Right lobe of liver (tissue), 6 donors: ENCODE results near the gene MYL10. TPM values are rescaled to one million over a fixed set of nuclear protein-coding genes. Genes with fewer than 3 reads are reported as not detected.

Experiments
- ATAC-seq, 4 donors: fragments of 200-7000 bp; cut with Tn5 transposase; one replicate each; pipeline ENCODE4 v1.9.1; 2020; ENCODE audit warnings: mild to moderate bottlenecking in 4 of 4, moderate library complexity in 4 of 4
- DNase-seq, 3 donors: peaks; one replicate each; pipeline ENCODE4 v3.0.0-alpha.2; 2020
- H3K27ac ChIP-seq, 3 donors: fragments of 200-600 bp; one replicate each; pipeline ENCODE4 v1.8.0; 2022
- H3K27me3 ChIP-seq, 2 donors: fragments of 200-600 bp; one replicate each; pipeline ENCODE4 v1.8.0; 2022
- H3K36me3 ChIP-seq, 4 donors: fragments of 200-600 bp; sonication (generic) in 1 of 4; one replicate each; pipeline versions ENCODE4 v1.5.1 to v1.8.0; 2017 to 2022; ENCODE audit warnings: control low read depth in 1 of 4
- H3K4me1 ChIP-seq, 4 donors: fragments of 200-600 bp; sonication (generic) in 1 of 4; one replicate each; pipeline versions ENCODE4 v1.5.1 to v1.8.0; 2017 to 2022; ENCODE audit warnings: control low read depth in 1 of 4
- H3K4me3 ChIP-seq, 3 donors: fragments of 200-600 bp; one replicate each; pipeline ENCODE4 v1.8.0; 2022
- H3K9me3 ChIP-seq, 4 donors: fragments of 200-600 bp; sonication (generic) in 1 of 4; one replicate each; pipeline versions ENCODE4 v1.5.1 to v1.8.0; 2017 to 2022; ENCODE audit warnings: control low read depth in 1 of 4
- POLR2A ChIP-seq: fragments of 450-650 bp; IDR thresholded peaks from one replicate; pipeline ENCODE4 v1.6.1; 2017; ENCODE audit warnings: antibody characterized with exemption, mild to moderate bottlenecking
- WGBS: methylation state at CpG from one replicate; pipeline ENCODE4 v1.1.6; 2018; ENCODE audit warnings: low coverage, low lambda C conversion rate; ENCODE audit not compliant: insufficient coverage; ENCODE audit errors: missing lambda C conversion rate; 5-methylcytosine and 5-hydroxymethylcytosine counted together
- intact Hi-C, 2 donors: fragments of 100-400 bp; cut with DNase I; formaldehyde crosslinking; loops; one replicate each; pipeline versions ENCODE4 v1.11.2 to v1.14.1; 2022
- total RNA-seq, 6 experiments: library from RNA; depleted of rRNA in 2 of 6; stranded (reverse); fragments of >200 nt in 2 of 6; fragmentation: NEBNext Ultra II Directional in 3 of 6; extraction: Animal tissue kit (Norgen Biotek cat#: 25700) in 3 of 6; gene quantifications; one replicate each; pipeline versions ENCODE4 v1.1.0 to v1.2.4, GENCODE V29; 2016 to 2023
- TF ChIP-seq, protein P1 (sequence below), 4 donors: fragments of 200-600 bp in 3 of 4; fragments of 450-650 bp in 1 of 4; IDR thresholded peaks; one replicate each; pipeline versions ENCODE4 v1.5.1 to v1.8.0; 2016 to 2022; ENCODE audit warnings: antibody characterized with exemption in 4 of 4, mild to moderate bottlenecking in 2 of 4
- donor health status: DM: no; HTN: yes; CAD: no.
- donor health status: DM: no; HTN: no; CAD: no.
- donor health status: DM: no; HTN: no; CAD: no.
- donor health status: DM: no; HTN: yes; CAD: no.
- donor health status: DM: no; HTN: yes; CAD: no.

Gene MYL10
- total RNA-seq, 6 experiments from 2014 or later, result not detected

DNA sequence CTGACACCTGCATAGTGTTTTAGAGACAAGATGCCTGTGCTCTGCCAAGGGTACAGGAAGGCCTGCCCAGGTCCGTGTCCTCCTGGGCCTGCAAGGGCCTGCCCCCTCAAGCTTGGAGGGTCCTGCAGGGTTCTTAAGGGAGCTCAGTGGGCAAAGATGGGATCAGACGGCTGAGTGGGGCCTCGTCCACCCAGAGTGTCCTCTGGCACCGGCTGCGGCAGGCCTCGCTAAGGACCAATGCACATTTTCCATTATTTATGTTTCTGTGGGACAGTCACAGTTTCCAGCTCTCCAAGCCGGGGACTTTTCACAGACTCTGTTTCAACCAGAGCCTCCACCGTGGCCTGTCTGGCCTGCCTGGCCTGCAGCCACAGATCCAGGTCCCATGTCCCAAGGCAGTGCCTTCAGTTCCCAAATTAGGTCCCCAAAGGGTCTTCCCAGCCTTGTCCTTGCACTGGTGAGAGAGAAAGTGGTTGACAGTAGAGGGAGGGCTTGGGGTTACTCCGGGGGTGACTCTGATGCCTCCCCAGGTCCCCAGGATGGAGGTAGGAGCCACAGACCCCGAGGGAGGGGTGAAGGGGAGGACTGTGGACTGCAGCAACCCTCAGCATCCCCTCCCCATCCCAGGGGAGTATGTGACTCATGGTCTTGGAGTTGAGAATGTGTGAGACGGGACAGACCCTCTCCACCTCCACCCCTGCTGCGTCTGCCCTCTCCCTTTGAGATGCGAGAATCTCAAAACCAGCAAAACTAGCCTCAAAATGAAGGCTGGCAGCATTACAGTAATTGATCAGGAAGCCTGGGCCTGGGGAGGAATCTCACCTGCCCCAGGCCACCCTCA lies 14.8 kb downstream of the MYL10 start:
- no peak for ATAC-seq
- no peak for DNase-seq

DNA sequence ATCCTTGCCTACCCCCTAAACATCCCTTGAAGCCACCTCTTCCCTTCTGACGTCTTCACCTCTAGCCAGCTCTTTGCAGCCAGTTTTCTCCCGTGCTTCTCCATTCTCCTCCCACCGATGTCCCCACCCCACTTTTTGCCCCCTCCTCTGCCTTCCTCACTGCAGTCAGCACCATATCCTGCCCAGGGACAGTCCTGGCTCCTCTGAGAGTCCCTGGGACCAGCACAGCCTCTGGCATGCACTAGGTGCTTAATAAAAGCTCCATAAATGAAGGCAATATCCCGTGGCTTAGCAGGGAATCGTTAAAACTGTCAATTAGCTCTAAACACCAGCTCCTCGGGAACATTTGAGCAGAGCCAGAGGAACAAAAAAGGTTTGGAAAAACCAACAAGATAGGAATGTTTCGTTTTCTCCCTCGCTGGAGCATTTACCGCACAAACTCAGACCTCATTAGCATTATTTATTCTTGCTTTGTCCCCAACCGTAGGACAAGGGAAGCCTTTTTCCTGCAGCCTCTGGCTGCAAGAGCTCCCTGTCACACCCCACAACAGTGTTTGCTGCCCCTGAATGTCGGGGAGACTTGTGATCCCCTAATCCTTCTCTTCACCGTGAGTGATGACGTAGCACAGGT lies 16.1 kb downstream of the MYL10 start:
- DNase-seq (no peak), ATAC-seq (no peak)
- no peaks in the 10 kb centered on the region for H3K36me3 ChIP-seq
- no peak overlapping the region for H3K27ac ChIP-seq
- intact Hi-C loops, result no loop called here
- H3K27me3 ChIP-seq, result no peaks in the 10 kb centered on the region
- no peak overlapping the region for H3K4me3 ChIP-seq
- H3K4me1 ChIP-seq, result no peaks in the 10 kb centered on the region
- 46% methylated on average over 12 of the region's 13 CpGs for WGBS
- TF ChIP-seq POLR2A, result no peak
- H3K9me3 ChIP-seq, result no peaks in the 10 kb centered on the region

More for the DNA sequence above, 14.8 kb downstream of the MYL10 start:
- WGBS, result 70% methylated on average over 9 of the region's 13 CpGs
- Histone ChIP-seq H3K27ac (no peak overlapping the region), H3K4me3 (no peak overlapping the region), H3K9me3 (no peaks in the 10 kb centered on the region), H3K36me3 (no peaks in the 10 kb centered on the region), H3K4me1 (no peaks in the 10 kb centered on the region), H3K27me3 (no peaks in the 10 kb centered on the region)
- TF ChIP-seq, protein P1, sequence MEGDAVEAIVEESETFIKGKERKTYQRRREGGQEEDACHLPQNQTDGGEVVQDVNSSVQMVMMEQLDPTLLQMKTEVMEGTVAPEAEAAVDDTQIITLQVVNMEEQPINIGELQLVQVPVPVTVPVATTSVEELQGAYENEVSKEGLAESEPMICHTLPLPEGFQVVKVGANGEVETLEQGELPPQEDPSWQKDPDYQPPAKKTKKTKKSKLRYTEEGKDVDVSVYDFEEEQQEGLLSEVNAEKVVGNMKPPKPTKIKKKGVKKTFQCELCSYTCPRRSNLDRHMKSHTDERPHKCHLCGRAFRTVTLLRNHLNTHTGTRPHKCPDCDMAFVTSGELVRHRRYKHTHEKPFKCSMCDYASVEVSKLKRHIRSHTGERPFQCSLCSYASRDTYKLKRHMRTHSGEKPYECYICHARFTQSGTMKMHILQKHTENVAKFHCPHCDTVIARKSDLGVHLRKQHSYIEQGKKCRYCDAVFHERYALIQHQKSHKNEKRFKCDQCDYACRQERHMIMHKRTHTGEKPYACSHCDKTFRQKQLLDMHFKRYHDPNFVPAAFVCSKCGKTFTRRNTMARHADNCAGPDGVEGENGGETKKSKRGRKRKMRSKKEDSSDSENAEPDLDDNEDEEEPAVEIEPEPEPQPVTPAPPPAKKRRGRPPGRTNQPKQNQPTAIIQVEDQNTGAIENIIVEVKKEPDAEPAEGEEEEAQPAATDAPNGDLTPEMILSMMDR (IDR thresholded peaks at IDR 0.05), result no peak
- TF ChIP-seq POLR2A, result no peak
- intact Hi-C loops, result no loop called here

DNA sequence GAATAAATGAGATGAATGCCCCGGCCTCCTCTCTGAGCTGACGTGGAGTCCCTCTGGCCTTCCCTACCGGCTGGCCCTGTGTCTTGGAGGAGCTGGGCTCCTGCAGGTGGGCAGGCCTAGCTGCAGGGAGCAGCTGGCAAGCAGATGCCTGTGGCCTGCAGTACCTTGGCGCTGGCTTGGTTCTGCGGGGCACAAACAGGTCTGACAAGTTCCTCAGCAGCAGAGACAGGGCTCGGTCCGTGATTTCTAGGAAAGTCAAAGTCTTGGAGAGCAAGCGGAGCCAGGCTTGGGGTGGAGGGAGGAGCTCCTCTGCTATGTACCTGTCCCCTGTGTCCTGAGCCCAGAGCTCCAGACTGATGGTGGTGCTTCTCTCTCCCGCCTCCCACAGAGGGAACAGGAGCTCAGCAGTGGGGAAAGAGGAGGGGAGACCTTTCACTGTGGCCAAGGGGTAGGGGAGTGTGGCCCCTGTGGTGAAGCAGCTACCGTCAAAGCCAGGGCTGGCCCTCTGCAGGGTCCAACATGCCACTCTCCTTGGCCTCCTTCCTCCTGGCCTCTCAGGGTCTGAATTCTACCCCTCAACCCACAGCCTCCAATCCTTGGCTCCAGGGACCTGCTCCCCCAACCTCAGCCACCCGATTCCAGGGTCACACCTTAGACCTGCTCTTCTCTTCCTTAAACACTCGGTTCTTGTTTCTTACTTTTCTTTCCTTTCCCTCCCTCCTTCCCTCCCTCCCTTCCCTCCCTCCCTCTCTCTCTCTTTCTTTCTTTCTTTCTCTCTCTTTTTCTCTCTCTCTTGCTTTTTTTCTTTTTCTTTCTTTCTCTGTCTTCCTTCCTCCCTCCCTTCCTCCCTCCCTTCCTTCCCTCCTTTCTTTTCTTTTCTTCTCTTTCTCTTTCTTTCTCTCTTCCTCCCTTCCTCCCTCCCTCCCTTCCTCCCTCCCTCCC lies 20.1 kb downstream of the MYL10 start:
- no peaks in the 10 kb centered on the region for H3K27me3 ChIP-seq

DNA sequence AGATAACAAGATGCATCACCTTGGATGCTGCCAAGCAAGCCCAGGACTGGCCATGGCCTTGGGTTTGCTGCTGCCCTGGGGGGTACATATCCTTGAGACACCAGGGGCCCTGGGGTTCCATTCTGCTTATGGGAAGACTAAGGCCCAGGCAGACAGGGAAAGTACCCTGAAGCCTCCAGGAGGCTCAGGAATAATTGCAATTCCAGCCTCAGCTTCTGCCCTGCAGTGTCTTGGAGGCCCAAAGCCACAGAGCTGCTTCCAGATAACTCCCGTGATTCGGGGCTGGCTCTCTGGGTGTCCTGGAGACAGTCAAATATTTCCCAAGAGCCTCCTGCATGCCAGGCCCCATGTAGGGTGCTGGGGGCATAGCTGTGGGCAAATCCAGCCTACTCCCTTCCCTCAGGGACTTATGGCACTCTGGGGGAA lies 22.6 kb downstream of the MYL10 start:
- no peak overlapping the region for H3K27ac ChIP-seq
- no peak for ATAC-seq
- H3K36me3 ChIP-seq, result no peaks in the 10 kb centered on the region
- no peaks in the 10 kb centered on the region for H3K9me3 ChIP-seq
- H3K4me1 ChIP-seq, result no peaks in the 10 kb centered on the region
- DNase-seq, result no peak
- no CpG with 5 or more reads among the region's 2 CpGs for WGBS
- H3K27me3 ChIP-seq, result no peaks in the 10 kb centered on the region
- intact Hi-C loops, result no loop called here
- no peak overlapping the region for H3K4me3 ChIP-seq
- TF ChIP-seq POLR2A, result no peak
- TF ChIP-seq, protein P1 (IDR thresholded peaks at IDR 0.05), result no peak

More for the DNA sequence above, 20.1 kb downstream of the MYL10 start:
- no peak overlapping the region for H3K4me3 ChIP-seq
- intact Hi-C loops, result no loop called here
- no peaks in the 10 kb centered on the region for H3K9me3 ChIP-seq
- TF ChIP-seq POLR2A, result no peak
- TF ChIP-seq, protein P1 (IDR thresholded peaks at IDR 0.05), result no peak
- 42% methylated on average over 2 of the region's 12 CpGs for WGBS
- no peak for DNase-seq
- peak in 2 of 4 donors; percentile 38 to 40 for ATAC-seq
- H3K27ac ChIP-seq, result no peak overlapping the region
- no peaks in the 10 kb centered on the region for H3K4me1 ChIP-seq
- H3K36me3 ChIP-seq, result no peaks in the 10 kb centered on the region
